ENCODE results near the gene PHF13.

PHF13 gene

DNA sequence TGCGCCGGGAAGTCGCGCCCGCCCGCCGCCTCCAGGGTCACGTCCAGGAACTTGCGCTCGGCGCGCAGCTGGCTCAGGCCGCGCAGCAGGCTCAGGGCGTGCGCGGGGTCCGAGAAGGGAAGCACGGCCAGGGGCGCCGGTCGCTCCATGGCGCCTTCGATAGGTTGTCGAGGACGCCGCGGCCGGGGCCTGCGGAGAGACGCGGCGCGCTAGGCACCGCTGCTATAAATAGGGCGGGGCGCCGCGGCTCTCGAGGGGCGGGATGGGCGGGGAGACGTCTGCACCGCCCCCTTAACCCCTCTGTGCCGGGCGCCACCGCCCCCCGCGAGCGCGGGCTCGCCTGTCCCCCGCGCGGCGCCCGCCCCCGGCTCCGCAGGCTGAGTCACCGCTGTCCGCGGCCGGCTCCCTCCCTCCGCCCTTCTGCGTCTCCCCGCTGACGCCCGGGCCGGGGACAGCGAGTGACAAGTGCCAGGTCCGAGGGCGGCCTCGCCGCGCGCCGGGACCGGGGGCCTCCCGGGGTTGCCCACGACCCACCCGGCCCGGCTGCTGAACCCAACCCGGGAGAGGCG, 10.8 kb upstream of the PHF13 start, which contains the start of gene KLHL21:
TSS of gene KLHL21 (minus strand) at position 201 of the 569 bp plus-strand sequence. CDS start at position 149, 52 bp downstream.
- peak; percentile 64 to 90 (median 77) for DNase-seq

DNA sequence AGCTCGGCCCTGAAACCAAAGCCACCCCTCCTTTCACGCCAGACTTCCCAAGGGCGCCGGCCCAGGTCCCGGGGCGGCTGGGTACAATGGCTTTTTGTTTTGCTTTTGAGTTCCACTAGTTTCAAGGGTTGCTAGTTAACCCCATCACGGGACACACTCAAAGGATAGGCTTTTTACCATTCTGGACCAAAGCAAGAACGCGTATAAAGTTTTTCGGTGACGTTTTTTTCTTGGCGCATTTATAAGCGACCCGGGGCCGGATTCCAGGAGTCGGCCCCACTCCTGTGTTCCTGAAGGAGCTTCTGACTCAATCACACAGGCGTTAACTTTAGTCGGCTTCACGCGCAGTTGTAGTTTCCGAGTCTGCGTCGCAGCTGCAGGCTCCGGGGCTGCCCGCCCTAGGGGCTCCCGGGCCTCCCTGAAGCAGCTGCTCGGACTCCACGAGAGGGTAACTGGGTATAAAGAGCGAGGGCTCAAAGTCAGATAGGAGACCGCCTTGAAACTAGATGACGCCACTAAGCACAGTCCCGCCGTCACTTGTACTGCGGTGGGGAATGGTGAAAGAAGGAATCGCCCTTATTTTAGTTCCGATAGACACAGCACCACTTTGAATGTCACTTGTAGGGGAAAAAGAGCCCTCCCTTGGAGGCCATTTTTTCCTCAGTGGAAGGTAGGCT, 10.2 kb upstream of the PHF13 start:
- DNase-seq, result peak in 3 of 5 experiments; percentile 47 to 76 (median 67)

DNA sequence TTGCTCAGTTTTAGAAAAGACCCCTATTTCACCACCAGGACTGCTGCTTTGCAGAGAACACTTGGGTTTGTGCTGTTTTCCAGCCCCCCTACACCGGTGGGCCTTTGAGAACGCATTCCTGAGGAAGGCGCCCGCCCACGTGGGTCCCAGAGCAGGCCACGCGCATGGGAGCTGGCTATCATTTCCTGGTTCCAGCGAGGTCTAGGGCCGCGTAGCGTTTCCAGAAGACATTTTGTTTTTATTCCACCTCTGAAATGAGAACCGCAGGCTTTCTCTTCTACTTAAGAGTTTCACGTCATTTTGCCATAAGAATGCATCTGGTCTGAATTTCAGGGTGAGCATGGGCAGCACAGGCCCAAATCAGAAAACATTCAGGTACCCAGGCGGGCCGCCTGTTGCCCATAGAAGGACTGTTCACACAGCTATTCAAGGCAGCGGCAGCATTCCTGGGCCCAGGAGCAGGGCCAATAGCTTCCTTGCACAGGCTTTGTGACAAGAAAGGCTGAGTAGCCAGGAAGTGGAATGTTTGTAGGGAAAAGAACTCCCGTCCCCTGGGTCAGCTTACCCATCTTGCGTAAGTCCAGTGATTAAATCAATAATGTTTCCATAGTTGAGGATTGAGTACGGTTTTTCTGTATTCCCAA, 9.5 kb upstream of the PHF13 start:
- peak in 1 of 5 experiments; percentile 51 for DNase-seq

DNA sequence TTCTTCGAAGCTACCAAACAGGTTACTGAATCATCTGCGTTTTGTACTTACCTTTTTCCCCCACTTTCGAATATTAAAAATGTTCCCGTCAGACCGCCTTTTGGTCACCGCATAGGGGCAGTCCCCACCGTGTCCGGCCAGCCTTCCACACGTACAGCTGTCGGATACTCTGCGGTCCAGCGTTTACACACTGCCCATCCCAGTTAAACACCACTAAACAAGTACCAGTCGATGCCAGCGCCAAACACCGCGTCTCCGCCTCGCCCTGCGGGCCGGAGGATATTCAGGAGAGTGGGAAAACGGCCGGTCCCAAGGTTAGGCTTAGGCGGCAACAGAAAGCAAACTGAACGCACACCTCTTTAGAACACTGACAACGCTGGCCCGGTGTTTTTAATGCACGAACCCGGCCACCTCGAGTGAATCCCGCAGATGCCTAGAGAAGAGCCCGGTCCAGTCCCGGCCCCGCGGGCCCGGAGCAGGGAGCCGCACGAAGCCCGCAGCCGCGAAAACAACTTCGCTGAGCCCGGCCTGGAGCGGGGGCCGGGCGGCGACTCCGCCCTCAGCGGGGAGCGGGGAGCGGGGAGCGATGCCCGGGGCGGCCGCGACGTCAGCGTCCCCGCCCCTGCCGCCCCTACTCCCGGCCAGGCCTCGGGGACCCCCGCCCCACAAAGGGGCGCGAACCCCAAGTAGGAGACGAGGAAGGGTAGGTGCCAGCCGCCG, 730 bp upstream of the PHF13 start:
- DNase-seq, result no peak

DNA sequence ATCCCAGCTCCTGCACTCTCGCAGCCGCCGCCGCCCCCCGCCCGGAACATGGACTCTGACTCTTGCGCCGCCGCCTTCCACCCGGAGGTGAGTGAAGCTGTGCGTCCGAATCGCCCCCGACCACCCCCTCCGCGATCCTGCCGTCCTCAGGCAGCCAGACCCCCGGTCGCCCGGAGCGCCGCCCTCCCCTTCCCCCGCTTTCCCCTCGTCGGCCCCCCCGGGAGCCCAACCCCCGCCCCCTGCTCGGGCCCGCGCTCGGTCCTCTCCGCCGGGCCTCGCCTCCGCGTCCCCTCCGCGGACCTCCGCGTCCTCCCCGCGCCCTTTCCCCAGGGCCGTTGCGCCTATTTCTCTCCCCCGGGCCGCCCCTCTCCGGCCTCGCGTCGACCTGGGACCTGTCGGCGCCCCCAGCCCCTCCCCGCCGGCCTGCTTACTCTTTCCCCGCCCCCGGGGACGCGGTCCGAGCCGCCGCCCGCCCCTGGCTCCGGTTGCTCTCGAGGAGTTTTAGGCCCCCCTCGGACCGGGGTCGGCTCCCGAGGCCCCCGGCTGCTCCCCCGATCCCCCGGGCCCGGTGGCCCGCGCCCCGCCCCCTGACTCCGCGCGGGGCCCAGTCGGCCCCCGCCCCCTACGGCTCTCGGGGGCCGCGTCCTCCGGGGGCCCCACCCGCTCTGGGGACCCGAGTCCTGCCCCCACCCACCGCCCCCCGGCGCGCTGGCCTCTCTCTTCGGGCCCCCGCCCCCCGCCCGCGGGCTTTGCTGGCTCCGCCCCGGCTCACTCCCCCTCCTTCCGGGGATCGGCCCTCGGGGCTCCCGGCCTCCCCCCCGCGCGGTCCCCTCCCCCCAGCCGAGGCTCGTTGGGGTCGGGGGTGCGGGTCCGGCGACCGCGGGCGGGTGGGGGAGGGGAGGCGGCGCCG, 743 bp downstream of the PHF13 start:
- DNase-seq, result peak; percentile 27 to 54 (median 42)

DNA sequence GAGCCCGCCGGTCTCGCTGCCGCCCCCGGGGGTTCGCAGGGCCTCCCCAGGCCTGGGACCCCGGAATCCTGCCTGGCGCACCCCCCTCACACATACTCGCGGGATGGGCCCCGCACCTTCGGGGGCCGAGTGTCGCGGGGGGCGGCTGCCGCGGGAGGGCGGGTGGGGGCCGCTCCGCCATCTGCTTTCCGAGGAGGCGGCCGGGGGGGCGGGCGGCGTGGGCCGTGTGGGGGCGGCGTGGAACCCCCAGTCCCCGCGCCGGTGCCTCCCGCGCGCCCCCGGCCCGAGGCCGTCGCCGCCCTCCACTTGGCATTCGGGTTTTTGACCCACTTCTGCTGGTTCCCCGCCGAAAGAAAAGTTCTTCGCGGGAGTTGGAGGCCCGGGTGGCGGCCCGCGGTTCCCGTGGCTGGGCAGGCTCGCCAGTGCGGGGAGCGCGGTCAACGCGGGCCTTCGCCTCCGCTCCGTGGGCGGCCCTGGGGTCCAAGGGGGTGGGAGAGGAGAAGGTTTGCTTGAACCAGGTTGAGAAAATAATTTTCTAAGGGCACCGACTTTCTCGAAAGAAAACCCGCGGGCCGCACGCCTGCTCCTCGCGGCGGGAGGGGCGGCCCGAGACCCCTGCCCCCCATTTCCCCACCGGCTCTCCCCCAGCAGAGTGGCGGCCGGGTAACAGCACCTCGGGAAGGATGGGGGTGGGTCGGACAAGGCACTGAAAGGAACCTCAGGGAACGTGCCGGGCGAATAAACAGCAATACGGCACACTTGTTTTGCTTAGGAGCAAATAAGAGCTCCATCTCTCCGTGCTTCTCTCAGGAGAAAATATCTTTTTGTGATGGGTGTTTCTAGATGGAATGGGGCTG, 1.6 kb downstream of the PHF13 start:
- no peak for DNase-seq

DNA sequence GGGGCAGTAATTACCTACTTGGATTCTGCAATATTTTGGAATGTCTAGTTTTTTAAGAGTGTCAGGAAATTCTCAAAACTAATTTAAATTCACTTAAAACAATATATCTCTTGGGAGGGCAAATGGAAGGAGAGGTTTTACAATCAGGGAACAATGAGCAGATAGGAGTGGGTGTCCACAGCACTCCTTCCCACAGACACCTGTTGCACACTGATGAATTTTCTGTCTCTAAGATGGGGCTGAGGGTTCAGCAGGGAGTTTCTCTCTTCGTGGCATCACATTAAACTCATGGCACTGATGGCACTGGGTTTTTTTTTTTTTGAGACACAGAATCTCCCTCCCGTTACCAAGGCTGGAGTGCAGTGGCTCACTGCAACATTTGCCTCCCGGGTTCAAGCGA, 5.5 kb downstream of the PHF13 start:
- DNase-seq, result no peak

DNA sequence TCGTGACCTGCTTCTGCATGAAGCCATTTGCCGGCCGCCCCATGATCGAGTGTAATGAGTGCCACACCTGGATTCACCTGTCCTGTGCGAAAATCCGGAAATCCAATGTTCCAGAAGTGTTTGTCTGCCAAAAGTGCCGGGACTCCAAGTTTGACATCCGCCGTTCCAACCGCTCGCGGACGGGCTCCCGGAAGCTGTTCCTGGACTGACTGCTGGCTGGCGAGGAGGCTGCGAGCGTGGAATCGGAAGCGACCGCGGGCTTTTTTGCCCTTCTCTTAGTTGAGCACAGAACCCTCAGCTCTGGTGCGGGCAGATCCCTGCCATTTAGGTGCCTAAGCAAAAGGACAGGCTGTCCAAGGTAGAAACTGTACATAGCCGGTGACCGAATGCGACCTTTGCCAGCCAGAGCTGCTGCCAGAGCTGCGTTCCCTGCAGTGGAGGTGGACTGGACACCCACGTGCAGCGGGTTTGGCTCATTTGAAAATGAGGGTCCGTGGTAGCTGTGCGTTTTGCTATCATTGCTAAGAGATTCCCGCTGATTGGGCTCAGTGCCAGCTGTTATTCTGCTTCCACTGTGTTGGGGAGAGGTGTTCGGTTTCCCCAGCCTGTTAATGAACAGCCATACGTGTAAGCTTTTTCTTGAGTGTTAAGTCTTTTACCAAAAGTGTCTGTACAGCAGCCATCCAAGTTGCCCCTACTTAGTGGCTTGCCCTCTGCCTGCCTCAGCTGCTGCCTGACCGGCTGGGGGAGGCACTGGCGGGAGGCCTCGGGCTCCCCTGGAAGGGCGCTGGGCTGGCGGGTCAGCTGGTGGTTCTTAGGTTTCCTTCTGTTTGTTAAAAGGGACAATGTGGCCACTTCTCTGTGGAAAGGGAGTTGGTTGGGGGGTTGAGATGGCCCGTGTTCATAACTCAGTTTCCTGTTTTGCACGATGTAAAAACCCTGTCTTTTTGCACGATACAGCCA, 8.2 kb downstream of the PHF13 start:
- DNase-seq, result no peak

DNA sequence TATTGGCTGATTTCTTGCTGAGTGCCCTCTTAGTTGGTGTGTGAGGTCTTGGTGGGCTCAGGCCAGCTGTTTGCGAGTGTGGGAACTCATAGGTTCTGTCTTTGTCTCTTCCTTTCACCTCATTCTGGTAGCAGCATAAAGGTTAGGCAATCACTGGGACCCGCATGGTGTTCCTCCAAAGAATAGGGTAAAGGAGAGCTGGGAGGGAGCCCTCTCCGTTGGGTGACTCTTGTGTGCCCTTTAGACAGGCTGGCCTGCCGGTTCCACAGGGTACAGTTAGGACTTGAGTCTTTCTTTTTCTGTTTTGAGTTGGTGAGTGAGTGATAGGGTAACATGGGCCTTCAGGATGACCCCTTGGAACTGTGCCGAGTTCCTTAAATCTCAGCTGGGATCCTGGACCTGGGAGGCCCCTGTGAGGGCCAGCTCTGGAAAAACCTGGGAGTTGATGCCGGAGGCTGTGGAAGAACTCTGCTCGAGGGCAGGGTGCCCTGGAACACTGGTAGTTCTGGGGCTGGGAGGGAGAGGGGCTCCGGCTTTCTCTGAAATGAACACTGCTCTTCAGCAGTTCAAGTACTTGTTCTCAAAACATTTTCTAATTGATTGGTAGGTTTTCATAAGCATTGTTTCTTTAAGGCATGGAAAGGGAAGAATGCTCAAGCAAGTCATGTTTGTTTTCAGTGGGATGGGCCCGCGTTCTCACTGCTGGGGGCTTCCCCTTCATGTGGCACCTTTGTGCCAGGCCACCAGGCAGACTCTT, 9.0 kb downstream of the PHF13 start:
- DNase-seq, result no peak

DNA sequence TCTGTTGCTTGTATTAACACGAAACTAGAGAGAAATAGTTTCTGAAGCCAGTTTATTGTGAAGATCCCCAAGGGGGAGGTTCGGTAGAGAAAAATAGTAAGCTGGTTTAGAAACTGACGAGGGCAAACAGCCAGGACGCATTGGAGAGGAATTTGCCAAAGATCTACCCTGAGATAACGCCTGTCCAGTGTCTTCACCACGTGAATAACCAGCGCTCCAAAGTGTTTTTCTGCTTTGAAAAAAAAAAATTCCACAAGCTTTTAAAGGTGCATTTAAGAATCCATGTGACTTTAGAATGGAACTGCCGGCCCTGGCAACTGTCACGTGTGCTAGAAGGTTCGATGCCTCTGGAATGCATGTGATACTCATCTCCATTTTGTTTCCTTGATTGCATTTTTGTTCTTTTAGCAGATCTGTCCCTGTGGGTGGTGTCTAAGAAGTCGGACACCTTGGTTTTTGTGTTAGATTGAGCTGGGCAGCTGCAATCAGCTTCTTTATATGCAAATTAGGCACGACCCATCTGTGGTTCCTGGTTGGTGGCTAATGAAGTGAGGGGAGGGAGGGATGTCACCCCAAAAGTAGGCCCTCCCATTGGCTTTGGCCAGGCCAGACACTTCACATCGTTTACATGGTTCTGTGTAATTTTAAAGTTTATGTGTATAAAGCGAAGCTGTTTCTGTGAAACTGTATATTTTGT, 9.9 kb downstream of the PHF13 start:
- no peak for DNase-seq

DNA sequence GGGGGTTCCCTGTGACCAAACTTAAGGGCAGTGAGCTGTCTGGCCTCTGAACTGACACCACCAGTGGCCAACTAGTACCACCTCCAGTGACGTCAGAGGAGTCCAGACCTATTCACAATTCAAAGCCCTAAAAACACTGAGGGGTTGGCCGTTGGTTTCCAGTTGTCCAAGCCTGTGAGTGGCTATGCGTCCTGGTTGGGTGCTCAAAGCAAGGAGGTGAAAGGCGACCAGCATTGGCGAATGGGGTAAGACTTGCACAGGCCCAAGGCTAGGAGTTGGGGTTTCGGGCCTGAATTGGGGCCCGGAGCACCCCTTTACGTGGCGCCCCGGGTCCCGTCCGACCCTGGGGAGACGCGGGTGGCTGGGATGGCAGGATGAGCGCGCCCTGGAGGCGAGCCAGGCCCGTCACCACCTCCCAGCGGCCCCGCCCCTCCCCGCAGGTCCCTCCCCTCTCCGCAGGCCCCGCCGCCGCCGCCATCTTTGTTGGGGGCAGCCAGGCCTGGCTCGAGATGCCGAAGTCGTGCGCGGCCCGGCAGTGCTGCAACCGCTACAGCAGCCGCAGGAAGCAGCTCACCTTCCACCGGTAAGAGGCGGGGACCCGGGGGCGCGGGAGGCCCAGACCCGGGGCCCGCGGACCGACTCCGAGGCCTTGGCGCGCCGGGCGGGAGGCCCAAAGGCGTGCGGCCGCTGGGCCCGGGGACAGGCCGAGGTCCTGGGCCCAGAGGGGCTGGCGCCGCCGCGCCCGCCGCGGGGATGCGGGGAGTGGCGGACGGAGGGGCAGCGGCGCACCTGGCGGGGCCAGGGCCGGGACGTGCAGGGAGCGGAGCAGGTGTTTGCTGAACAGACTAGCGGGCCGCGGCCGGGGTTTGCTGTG, 11.4 kb downstream of the PHF13 start, which contains the start of gene THAP3:
TSS of gene THAP3 (plus strand) at position 159 of the 874 bp plus-strand sequence. CDS start at position 510, 351 bp downstream.
- peak; percentile 75 to 90 (median 86) for DNase-seq

DNA sequence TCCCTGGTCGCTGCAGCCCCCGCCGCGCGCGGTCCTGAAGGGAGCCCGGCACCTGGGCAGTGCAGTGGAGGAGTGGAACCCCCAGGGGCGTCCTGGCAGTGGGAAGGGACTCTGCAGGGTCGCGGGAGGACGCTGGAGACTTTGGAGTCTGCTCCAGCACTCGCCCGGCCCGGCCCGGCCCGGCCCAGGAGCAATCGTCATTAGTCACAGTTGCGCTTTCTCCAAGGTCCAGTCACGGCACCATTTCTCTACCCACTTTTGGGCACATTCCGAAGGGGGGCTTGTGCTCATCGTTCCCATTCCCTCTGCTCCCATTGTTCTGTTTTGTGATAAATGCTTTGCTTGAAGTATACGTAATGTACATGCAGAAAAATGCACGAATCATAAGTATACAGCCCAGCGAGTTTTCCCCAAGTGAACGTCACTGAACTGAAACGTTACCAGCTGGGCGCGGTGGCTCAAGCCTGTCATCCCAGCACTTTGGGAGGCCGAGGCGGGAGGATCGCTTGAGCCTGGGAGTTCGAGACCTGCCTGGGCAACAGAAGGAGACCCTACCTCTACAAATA, 12.1 kb downstream of the PHF13 start:
- DNase-seq, result peak in 1 of 5 experiments; percentile 43

DNA sequence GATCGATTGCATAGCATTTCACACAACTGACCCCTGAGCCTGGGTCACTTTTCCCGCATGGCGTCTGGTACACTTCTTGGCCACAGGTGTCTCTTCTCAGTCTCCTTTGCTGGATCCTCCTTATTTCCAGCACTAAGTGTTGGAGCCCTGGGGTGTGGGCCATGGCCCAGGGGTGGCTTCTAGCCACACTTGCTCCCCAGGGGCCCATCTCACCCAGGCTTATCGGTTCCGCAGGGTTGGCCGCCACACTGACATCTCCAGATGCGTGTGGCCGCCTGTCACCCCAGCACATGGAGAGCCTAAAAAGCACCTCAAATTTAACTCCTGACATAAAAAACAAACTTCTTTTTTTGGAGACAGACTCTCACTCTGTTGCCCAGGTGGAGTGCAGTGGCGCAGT, 13.5 kb downstream of the PHF13 start:
- DNase-seq, result no peak

DNA sequence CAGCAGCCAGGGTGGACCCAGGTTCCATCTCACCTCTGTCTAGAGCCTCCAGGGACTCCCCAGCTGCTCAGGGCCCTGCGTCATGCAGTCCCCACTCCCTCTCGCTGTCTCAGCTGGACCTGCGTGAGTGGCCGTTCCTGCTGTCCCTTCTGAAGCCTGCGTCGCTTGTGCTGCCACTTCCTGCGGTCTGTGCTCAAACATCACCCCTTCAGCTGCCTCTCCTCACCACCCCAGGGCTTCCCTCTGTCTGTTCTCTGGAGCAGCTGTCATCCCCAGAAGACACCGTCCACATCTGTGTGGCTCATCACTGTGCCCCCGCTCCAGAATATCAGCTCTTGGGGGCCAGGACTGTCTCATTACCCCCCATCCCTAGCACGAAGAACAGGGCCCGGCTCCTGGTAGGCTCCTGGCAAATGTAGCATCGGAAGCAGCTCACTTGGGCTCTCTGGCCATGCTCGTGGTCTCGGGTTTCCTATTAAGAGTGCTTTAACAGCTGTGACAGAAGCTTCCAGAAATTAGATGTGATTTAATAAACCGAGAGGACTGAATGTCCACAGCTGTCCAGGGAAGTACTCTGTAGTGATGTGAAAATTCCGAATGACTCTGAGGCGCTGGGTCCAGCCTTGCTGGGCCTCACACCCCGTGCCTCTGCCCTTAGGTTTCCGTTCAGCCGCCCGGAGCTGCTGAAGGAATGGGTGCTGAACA, 14.5 kb downstream of the PHF13 start:
- DNase-seq, result no peak

DNA sequence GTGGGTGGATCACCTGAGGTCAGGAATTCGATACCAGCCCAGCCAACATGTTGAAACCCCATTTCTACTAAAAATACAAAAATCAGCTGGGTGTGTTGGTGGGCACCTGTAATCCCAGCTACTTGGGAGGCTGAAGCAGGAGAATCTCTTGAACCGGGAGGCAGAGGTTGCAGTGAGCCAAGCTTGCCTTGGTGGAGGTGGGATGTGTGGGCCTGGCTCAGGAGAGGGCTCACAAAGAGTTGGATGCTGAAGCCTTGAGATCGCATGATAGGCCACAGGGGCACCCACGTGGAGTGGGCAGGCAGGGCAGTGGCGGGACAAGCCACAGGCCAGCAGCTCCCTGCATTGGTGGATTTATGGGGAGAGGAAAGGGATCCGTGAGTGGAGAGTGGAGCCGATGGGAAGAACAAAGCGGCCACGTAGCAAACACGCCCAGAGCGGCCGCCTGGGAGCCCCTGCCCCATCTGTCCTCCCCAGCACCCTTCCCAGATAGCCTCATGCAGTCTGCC, 15.5 kb downstream of the PHF13 start:
- no peak for DNase-seq

DNA sequence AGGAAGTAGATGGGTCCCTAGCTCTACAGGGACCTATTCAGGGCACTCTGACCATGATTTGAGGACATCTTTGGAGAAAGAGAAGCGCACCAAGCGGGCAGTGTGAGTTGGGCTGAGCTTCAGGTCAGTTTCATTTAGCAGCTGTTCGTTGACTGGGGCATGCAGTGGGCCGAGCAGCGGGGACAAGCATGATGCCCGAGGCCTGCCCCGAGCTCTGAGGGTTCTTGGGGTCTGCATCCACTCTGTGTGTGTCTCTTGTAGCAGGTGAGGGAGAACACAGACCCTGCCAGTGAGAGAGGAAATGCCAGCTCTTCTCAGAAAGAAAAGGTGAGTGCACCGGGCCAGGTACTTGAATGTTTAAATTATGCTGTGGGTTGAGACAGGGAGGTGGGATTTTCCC, 16.5 kb downstream of the PHF13 start:
- no peak for DNase-seq

All from T-helper 2 cell (primary cell).